Activated naive CD4-positive, alpha-beta T cell (primary cell): ENCODE results near the gene ARRDC1.

Experiments
- DNase-seq, 4 experiments: peaks; one replicate each; lab custom pipeline; 2025; lab: John Stamatoyannopoulos, UW

ARRDC1 gene

GRCh38 chr9:137640862-137641261, 35.4 kb downstream of the ARRDC1 start:
- DNase-seq, result no peak

GRCh38 chr9:137642118-137642601, 36.7 kb downstream of the ARRDC1 start:
- DNase-seq, result no peak

- no peak for DNase-seq
These were observed 37.4 kb downstream of the ARRDC1 start for GRCh38 chr9:137642892-137643291.

GRCh38 chr9:137643921-137644320, 38.4 kb downstream of the ARRDC1 start:
- no peak for DNase-seq

GRCh38 chr9:137645211-137645610, 39.7 kb downstream of the ARRDC1 start:
- DNase-seq, result no peak

- DNase-seq, result no peak
These were observed 40.9 kb downstream of the ARRDC1 start for GRCh38 chr9:137646341-137646740.

- DNase-seq, result peak in 1 of 4 experiments; percentile 3
These were observed 41.7 kb downstream of the ARRDC1 start for GRCh38 chr9:137647096-137647714.

GRCh38 chr9:137648396-137648795, 42.9 kb downstream of the ARRDC1 start:
- DNase-seq, result no peak

GRCh38 chr9:137649553-137649952, 44.1 kb downstream of the ARRDC1 start:
- no peak for DNase-seq

GRCh38 chr9:137650259-137650658, 44.8 kb downstream of the ARRDC1 start:
- DNase-seq, result no peak

- DNase-seq, result no peak
These were observed 45.3 kb downstream of the ARRDC1 start for GRCh38 chr9:137650779-137651178.

GRCh38 chr9:137656416-137656815, 50.9 kb downstream of the ARRDC1 start:
- DNase-seq, result no peak

GRCh38 chr9:137657606-137658005, 52.1 kb downstream of the ARRDC1 start:
- no peak for DNase-seq

- no peak for DNase-seq
These were observed 53.3 kb downstream of the ARRDC1 start for GRCh38 chr9:137658781-137659180.

GRCh38 chr9:137660144-137660543, 54.7 kb downstream of the ARRDC1 start:
- no peak for DNase-seq

GRCh38 chr9:137663584-137663983, 58.1 kb downstream of the ARRDC1 start:
- no peak for DNase-seq

- no peak for DNase-seq
These were observed 59.2 kb downstream of the ARRDC1 start for GRCh38 chr9:137664676-137665075.
